ENCODE measurements around the gene MBLAC1.

Gene MBLAC1

DNA sequence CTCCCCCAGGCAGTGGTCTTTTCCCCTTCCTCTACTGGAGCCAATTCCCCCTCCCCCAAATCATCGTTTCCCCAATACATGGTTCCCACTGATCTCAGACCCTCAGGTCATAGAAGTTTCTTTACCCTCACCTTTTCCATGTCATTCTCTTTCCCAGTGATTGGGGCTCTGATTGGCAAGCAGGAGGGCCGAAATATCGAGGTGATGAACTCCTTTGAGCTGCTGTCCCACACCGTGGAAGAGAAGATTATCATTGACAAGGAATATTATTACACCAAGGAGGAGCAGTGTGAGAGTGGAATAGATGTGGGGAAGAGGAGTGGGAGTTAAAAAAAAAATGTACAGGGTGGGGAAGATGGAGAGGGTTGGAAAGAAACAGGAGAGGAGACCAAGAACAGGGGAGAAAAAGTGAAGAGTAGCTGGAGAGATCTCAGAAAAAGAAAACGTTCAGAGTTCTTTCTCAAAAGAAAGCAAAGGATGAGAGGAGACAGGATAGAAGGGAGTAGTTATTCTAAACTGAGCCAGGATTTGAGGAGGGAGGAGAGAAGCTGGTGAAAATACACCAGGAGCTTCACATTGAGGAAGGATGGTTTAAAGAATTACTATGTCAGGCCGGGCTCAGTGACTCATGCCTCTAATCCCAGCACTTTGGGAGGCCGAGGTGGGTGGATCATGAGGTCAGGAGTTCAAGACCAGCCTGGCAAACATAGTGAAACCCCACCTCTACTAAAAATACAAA, 37.1 kb upstream of the MBLAC1 start:
- no peak for DNase-seq (ENCODE audit: low read depth in 1 of 2, low spot score in 1 of 2)
- in situ Hi-C loops (cut with HindIII; ENCODE audit: low pct_unique_long_range_greater_than_20kb, low sequenced_read_pairs): no loop called here
- no peak for TF ChIP-seq JUND (IDR thresholded peaks at IDR 0.05; ENCODE audit: low read depth)

DNA sequence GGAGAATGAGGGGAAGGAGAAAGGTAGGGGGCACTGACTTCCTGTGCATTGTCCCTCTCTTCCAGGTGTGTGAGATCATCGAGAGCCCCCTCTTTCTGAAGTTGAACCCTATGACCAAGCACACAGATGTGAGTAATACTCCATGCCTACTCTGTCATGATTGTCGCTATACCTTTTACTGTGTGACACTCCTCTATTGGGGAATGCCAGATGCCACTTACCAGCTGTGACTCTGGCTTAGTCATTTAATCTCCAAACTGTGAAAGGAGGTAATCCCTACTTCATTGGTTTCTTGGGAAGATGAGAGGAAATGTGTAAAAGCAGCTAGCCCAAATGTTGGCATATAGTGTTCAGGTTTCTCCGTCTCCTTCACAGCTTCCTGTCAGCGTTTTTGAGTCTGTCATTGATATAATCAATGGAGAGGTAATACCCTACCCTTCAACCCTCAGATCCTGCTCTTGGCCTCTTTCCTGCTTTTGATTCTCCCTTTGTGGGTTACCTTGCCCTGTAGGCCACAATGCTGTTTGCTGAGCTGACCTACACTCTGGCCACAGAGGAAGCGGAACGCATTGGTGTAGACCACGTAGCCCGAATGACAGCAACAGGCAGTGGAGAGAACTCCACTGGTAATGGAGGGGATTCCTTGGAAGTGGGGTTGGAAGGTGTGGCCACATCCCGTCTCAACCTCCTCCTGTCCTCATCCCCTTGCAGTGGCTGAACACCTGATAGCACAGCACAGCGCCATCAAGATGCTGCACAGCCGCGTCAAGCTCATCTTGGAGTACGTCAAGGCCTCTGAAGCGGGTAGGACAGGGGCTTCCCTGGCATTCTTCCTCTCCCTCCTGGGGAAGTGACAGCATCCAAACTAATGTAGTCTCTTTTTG, 36.0 kb upstream of the MBLAC1 start:
- DNase-seq (ENCODE audit: low read depth in 1 of 2, low spot score in 1 of 2): no peak
- TF ChIP-seq JUND (IDR thresholded peaks at IDR 0.05; ENCODE audit: low read depth): no peak
- in situ Hi-C loops (cut with HindIII; ENCODE audit: low pct_unique_long_range_greater_than_20kb, low sequenced_read_pairs): no loop called here

GRCh38 chr7:100091411-100092181, 35.2 kb upstream of the MBLAC1 start:
- in situ Hi-C loops (cut with HindIII; ENCODE audit: low pct_unique_long_range_greater_than_20kb, low sequenced_read_pairs): no loop called here
- no peak for DNase-seq (ENCODE audit: low read depth in 1 of 2, low spot score in 1 of 2)
- no peak for TF ChIP-seq JUND (IDR thresholded peaks at IDR 0.05; ENCODE audit: low read depth)

GRCh38 chr7:100093054-100093453, 33.7 kb upstream of the MBLAC1 start:
- no peak for DNase-seq (ENCODE audit: low read depth in 1 of 2, low spot score in 1 of 2)
- no peak for TF ChIP-seq JUND (IDR thresholded peaks at IDR 0.05; ENCODE audit: low read depth)
- in situ Hi-C loops (cut with HindIII; ENCODE audit: low pct_unique_long_range_greater_than_20kb, low sequenced_read_pairs): no loop called here

- no peak for DNase-seq (ENCODE audit: low read depth in 1 of 2, low spot score in 1 of 2)
- TF ChIP-seq JUND (IDR thresholded peaks at IDR 0.05; ENCODE audit: low read depth): no peak
- in situ Hi-C loops (cut with HindIII; ENCODE audit: low pct_unique_long_range_greater_than_20kb, low sequenced_read_pairs): no loop called here
Observed at GRCh38 chr7:100093498-100093897, 33.3 kb upstream of the MBLAC1 start.

DNA sequence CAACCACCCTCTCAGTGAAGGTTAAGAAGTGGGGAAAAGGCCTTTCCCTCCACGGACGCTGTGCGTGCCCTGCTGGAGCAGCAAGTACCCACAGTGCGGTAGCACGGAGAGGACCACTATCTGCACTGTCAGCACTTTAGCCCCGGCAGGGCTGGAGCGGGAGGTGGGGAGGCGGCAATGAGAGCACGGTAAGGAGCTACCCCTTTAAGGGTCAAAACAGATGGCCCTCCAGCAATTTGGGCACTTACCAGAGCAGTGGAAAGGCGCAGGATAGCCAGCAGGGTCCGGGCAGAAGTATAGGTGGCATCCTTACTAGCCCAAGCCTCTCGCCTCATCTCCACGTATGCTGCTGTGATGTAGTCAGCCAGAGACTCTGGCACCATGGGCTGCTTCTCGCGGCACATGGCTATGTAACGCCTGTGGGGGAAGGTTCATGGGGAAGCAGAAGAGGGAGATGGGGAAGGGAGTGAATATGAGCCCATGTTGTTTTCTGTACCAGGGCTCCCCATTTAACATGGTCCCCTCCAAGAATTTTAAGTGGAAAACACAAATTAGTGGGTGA, 32.8 kb upstream of the MBLAC1 start:
- TF ChIP-seq JUND (IDR thresholded peaks at IDR 0.05; ENCODE audit: low read depth): no peak
- DNase-seq (ENCODE audit: low read depth in 1 of 2, low spot score in 1 of 2): no peak
- in situ Hi-C loops (cut with HindIII; ENCODE audit: low pct_unique_long_range_greater_than_20kb, low sequenced_read_pairs): no loop called here

GRCh38 chr7:100095289-100095688, 31.5 kb upstream of the MBLAC1 start:
- no peak for TF ChIP-seq JUND (IDR thresholded peaks at IDR 0.05; ENCODE audit: low read depth)
- DNase-seq (ENCODE audit: low read depth in 1 of 2, low spot score in 1 of 2): no peak
- in situ Hi-C loops (cut with HindIII; ENCODE audit: low pct_unique_long_range_greater_than_20kb, low sequenced_read_pairs): no loop called here

DNA sequence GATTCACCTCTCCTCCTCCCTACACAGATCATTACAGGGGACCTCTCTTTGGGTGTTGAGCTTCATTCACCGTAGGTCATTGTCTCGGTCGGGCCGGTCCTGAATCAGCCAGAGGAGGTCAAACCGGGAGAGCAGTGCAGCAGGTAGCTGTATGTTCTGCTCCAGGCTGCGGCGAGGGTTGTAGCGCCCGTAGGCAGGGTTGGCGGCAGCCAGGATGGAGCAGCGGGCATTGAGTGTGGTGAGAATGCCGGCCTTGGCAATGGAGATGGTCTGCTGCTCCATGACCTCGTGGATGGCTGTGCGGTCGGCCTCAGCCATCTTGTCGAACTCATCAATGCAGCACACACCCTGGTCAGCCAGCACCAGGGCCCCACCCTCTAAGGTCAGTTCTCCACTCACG, 31.1 kb upstream of the MBLAC1 start:
- in situ Hi-C loops (cut with HindIII; ENCODE audit: low pct_unique_long_range_greater_than_20kb, low sequenced_read_pairs): no loop called here
- no peak for TF ChIP-seq JUND (IDR thresholded peaks at IDR 0.05; ENCODE audit: low read depth)
- DNase-seq (ENCODE audit: low read depth in 1 of 2, low spot score in 1 of 2): no peak

DNA sequence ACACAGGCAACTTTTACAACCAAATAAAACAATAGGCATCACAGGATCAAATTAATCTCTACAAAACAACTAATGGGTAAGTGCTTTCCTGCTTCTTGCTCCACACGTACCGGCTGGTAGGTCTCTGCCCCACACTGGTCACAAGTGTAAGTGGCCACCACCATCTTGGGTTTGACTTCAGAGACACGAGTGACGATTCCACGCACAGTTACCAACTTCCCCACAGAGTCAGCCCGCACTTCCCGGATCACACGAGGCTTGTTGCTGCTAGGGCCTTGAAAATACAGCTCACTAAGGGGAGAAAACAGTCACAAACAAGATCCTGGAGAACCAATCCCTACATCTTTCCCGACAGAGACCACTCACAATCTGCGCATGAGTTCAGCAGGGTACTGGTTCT, 27.9 kb upstream of the MBLAC1 start:
- no peak for TF ChIP-seq JUND (IDR thresholded peaks at IDR 0.05; ENCODE audit: low read depth)
- in situ Hi-C loops (cut with HindIII; ENCODE audit: low pct_unique_long_range_greater_than_20kb, low sequenced_read_pairs): no loop called here
- no peak for DNase-seq (ENCODE audit: low read depth in 1 of 2, low spot score in 1 of 2)

DNA sequence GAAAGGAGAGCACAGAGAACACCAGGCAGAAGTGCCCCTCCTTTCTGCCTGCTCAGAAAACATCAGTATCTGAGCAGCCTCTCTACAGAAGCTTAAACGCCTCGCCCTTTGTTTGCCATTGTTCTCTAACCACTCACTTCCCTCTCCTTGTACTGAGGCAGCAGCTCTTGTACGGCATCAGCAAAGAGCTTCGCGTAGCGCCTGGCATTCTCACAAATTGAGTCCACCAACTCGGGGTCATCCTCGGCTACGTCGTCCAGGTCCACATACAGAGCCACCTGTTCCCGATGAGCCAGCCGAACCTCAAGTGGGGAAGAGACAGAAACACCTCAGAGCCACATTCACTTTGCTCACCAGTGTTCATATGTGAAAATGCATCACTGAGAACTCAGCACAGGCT, 27.3 kb upstream of the MBLAC1 start:
- no peak for TF ChIP-seq JUND (IDR thresholded peaks at IDR 0.05; ENCODE audit: low read depth)
- no peak for DNase-seq (ENCODE audit: low read depth in 1 of 2, low spot score in 1 of 2)
- in situ Hi-C loops (cut with HindIII; ENCODE audit: low pct_unique_long_range_greater_than_20kb, low sequenced_read_pairs): no loop called here

GRCh38 chr7:100100420-100101015, 26.2 kb upstream of the MBLAC1 start:
- in situ Hi-C loops (cut with HindIII; ENCODE audit: low pct_unique_long_range_greater_than_20kb, low sequenced_read_pairs): no loop called here
- no peak for TF ChIP-seq JUND (IDR thresholded peaks at IDR 0.05; ENCODE audit: low read depth)
- peak; percentile 88 to 96 for DNase-seq (ENCODE audit: low read depth in 1 of 2, low spot score in 1 of 2)
